GM19395 (cell line): ENCODE results near the gene SPATS1.

Source experiments
- ATAC-seq: cut with Tn5 transposase; IDR thresholded peaks from one replicate; pipeline ENCODE4 v1.9.1; 2021; ENCODE audit warnings: mild to moderate bottlenecking, moderate library complexity; ENCODE audit not compliant: unreplicated experiment

The SPATS1 gene

DNA sequence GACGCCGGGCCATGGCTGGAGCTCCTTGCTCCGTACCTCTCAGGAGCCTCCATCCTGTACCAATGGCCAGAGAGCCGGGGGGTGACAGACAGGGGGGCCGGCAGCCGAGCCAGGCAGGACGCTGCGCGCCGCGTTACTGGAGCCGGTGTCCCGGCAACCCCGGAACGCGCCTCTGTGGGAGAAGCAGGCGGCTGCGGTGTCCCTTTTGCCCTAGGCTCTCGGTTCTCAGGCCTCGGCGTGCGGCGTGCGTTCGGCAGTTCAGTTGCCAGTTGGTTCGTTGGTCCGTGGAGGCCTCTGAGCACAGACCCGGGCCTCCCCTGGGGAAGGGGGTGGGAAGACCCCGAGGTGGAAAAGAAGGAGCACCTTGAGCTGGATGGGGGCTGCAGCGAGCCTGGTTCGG is at the start of gene SPATS1:
Gene SPATS1 (plus strand): TSS at position 162 of the 400 bp plus-strand sequence. CDS start 446 bp downstream, outside the sequence.
- ATAC-seq, result no peak

GRCh38 chr6:44292661-44293365 is 49.6 kb upstream of the SPATS1 start:
- ATAC-seq, result no peak

DNA sequence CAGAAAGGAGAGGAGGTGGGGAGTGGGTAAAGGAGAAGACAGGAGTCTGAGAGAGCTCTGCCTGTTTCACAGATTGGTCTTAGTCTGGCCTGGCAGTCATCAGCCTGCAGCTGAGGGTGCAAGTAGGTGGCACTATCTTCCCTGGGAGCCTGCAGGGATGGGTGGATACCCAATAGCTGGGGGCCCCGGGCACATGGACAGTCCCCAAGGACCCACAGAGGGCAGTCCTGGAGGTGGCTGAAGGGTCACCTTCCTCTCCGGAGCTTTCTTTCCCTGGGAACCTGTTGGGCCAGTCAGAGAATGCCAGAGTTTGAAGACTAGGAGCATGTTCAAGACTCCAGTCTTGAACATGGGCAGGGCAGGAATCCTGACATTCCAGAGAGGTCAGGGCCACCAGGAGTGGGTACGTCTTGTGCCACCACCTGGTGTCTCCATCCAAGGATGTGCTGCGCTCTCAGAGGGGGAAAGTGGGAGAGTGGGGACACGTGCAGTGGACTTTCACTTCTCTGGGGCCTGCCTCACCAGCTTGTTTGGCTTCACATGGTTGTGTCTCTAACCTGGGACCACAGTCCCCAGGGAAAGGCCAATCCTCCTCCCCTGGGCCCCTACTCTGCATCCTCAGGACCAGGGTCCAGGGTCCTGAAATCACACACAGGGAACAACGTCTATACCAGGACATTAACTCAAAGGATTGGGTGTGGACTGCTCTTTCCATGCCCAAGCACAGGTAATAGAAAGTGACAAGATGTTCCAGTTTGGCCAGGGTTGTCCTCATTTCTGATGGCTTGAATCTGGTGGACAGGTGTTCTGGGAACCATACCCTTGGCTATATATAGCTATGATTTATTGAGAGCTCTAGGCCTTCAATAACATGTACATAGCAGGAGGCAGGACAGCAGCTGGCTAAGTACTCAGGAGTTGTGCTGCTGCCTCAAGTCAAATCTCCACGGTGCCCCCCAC is 47.3 kb upstream of the SPATS1 start:
- no peak for ATAC-seq

GRCh38 chr6:44297063-44298038 is 45.1 kb upstream of the SPATS1 start:
- no peak for ATAC-seq

DNA sequence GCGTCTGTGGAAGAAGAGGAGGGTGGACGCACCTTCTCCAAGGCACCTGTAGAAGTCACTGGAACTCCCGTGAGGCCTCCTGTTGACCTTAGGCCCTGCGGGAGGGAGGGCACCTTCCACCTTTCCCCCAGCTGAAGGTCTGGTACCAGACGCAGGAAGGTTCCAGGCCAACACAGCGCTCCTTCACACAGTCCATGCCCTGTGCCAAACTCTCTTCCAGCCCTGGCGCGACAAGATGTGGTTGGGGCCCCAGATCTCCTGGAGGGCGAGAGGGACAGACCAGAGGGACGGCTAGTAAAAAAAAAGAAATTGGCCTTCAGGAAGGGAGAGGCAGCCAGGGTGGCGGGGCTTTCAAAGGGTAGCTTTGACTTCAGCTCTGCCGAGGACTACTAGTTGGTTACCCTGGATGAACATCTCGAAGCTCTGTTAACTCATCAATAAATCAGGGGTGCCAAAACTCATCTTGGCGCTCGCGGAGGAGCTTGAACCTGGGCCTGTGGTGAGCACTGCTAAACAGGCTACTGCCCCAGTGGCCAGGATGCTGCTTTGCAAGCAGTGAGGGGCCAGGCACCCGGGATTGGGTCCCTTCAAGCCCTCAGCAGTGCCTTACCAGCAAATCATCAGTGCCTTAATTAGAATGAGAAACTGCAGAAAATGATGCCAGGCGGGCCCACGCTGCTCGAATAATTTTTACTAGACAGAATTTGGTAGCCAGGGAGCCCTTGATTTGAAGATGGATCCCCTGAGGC is 44.2 kb upstream of the SPATS1 start:
- ATAC-seq, result no peak

DNA sequence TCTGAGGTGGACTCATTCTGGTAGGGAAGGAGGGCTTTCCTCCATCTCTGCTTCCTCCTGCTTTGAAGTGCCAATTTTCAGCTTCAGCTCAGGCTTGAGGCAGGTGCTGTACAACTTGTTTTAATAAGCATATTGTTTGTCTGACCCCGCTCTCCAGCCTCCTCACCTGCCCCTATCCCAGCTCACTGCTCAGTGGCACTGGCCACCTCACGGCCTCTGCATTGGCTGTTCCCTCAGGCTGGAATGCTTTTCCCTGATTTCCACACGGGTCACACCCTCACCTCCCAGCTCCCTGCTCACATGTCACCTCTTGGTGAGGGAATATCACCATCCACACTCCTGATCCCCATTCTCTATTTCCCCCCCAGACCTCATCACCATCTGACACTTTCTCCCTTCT is 43.6 kb upstream of the SPATS1 start:
- no peak for ATAC-seq

DNA sequence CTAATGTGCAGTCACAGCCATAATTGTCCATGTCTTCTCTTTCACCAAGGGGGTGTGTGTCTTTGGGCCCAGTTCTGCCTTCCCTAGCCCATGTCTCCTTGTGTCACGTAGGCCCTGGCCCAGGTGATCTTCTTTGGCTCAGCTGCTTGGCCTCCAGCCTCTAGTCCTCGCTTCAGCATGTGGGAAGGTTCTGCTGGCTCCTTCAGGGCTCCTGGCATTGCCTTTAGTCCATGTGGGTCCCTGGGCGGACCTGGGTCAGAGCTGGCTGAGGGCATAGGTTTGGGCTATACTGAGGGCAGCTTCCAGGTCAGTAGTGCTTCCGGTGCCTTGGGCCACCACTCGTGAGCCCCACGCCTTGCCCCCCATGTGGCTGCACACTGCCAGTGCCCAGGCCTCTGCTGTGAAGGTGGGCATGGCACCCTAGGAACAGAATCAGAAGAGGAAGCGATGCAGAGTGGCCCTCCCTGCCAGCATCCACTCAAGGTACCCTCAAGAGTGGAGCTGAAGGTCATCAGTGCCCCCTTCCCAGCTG is 42.1 kb upstream of the SPATS1 start:
- ATAC-seq, result no peak

- ATAC-seq, result no peak
Observed at GRCh38 chr6:44301106-44301505, 41.3 kb upstream of the SPATS1 start.

- no peak for ATAC-seq
Observed at GRCh38 chr6:44301782-44302564, 40.5 kb upstream of the SPATS1 start.

DNA sequence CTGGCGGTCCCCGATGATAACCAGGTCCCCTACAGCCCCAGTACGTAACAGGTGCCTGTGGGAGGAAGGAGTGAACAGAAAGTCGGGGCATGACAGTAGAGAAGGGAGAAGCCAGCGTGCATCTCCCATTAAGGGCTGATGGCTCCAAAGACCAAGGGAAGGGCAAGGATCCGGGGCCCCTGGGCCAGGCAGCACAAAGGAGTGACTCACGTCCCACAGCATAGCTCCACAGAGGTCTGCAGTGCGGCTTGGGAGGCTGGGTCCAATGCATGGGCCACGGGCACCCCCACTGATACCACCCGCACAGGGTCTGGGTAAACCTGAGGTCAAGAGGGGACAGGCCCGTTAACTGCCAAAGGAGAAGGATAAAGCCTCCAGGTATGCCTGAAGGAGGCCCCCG is 39.6 kb upstream of the SPATS1 start:
- ATAC-seq, result no peak

DNA sequence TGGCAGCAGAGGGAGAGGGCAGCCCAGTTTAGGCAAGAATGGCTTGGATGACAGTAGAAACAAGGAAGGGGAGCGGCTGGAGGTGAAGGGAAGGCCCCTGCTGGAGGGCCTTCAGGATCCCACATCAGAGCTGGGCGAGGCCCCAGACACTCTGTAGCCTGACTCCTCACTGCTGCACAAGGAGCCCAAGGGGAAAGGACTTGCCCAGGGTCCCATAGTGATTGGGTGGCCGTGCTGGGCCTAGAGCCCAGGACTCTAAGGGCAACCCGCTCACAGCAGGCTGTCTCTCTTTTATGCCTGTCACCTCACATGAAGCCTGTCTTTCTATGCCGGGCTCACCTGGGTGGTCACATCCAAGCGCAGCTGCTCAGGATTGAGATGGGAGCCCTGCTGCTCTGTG is 38.6 kb upstream of the SPATS1 start:
- ATAC-seq, result no peak

DNA sequence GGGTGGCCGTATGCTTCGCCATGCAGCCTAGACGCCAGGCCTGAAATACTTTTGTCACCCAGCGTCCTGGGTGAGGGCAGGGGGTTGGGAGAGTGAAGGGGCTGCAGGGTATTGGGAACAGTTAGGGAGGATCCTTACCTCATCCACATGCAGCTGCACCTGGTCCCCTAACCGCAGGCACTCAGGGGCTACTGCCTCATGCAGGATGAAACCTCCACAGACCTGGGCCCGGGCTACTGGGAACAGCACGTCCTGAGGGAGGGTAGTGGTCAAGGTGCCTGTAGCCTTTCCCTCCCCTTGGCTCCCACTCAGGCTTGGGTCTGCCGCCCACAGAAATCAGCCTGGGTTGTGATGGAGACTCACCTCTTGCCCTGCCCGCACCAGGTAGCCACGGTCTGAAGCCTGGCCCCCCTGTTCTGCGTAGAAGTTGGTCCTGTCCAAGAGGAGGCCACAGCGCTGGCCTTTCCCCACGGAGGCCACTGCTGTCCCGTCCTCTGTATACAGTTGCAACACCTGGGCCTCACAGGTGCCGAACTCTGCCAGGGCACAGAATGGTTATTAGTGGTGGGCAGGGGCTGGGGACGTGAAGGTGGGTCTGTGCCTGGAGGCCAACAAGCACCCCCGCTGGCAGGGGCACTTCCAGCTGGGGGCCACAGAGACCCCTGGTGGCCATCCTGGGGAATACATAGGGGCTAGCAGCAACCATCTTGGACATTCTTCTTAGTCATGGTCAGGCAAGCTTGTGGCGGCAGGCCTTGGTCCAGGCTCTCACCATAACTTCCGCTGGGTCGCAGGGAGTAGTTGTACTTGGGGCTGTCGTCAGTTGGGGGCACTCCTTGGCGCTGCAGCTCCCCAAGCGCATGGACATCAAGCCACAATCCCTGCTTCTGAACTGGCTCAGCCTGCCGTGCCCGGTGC is 37.9 kb upstream of the SPATS1 start:
- no peak for ATAC-seq

- ATAC-seq, result no peak
Observed at GRCh38 chr6:44305200-44305725, 37.2 kb upstream of the SPATS1 start.

DNA sequence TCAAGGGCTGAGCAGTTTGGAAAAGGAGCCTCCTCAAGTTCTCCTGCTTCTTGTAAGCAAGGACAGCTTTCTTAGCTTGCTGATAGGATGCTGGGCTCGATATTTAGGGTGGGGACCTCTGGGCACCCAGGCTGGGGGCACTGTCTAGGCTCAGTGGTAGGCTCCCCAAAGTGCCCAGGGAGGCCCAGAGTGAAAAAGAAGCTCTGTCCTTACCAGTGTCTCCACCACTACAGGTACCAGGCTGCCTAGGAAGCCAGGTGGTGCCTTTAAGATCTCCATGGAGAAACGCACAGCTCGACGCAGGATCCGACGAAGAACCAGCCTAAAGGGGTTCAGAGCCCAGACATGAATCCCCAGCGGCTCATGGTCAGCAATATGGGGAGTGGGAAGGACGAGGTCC is 35.7 kb upstream of the SPATS1 start:
- ATAC-seq, result no peak

DNA sequence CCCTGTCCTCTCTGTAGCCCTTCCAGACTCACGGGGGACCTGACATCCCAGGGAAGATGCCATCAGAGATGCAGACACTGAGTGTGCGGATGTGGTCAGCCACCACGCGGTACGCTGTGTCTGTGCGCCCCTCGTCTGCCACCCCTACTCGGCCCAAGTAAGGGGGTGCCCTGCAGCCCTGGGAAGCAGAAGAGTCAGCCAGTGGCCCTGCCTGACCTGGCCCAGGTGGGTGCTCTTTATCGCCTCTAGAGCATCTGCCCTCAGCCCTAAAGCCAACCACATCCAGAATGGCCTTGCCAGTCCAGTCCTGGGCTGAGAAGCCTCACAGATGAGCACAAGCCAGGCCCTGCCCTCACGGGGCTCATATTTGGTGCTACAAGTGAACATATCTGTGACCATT is 35.2 kb upstream of the SPATS1 start:
- ATAC-seq, result no peak

DNA sequence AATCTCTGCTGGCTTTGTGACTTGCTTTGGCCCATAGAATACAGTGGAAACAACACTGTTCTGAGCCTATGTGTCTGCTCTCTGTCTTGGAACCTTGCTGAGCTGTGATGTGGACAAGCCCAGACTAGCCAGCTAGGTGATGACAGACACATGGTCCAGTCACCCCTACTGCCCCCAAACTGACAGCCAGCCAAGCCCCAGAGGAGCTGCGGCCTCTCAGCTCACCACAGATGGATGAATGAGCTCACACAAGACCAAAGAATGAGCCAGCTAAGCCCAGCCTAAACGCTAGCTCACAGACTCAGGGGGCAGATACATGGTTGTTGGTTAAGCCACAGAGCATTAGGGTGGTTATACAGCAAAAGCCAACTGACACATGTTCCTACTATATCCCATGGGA is 33.4 kb upstream of the SPATS1 start:
- ATAC-seq, result no peak

DNA sequence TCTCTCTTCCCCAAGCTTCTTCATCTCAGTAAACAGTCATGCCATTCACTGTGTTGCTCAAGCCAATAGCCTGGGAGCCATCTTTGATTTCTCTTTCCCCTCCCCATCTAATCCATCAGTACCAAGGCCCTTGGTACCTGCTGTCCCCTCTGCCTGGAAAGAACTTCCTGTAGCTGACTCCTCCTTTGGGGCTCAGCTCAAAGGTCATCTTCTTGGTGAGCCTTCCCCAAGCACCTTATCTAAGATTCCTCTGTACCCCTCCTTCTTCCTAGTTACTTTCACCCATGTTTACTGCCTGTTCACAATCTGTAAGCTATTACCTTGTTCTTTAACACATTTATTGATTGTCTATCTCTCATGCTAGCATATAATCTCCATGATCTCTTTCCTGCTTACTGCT is 32.8 kb upstream of the SPATS1 start:
- ATAC-seq, result no peak

DNA sequence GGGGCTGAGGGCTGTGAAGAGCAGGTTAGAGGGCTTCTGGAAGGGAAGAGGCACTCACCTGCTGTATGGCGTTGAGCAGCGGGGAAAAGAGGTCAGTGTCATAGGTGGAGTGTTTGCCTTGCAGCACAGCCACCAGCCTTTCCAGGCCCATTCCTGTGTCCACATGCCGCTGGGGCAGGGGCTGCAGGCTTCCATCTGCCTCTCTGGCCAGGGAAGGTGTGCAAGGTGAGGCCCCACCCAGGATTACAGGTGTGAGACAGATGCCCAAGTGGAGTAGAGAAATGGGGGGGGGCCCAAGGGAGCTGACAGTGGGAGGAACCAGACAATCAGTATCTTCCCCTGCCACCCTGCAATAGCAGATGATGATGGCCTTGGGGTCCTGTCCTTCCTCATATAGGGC is 32.2 kb upstream of the SPATS1 start:
- no peak for ATAC-seq
